Mesothelial cell of epicardium (in vitro differentiated cells): ENCODE results near the gene PNKD. TPM values are rescaled to one million over a fixed set of nuclear protein-coding genes. Genes with fewer than 3 reads are reported as not detected.

ENCODE experiments used
- DNase-seq, 2 experiments: peaks; one replicate each; pipeline ENCODE4 v3.0.0; 2021; ENCODE audit warnings: low spot score in 2 of 2; ENCODE audit not compliant: unreplicated experiment in 2 of 2
- H3K27ac Mint-ChIP-seq: 2 replicates; pipeline ENCODE4 v1.8.0; 2021; ENCODE audit warnings: mixed read lengths
- H3K27me3 Mint-ChIP-seq: 2 replicates; pipeline ENCODE4 v1.8.0; 2021; ENCODE audit warnings: low read depth, mixed read lengths
- H3K36me3 Mint-ChIP-seq: 2 replicates; pipeline ENCODE4 v1.8.0; 2021; ENCODE audit warnings: mixed read lengths
- H3K4me1 Mint-ChIP-seq: 2 replicates; pipeline ENCODE4 v1.8.0; 2021; ENCODE audit warnings: mixed read lengths
- H3K4me3 Mint-ChIP-seq: 2 replicates; pipeline ENCODE4 v1.8.0; 2021; ENCODE audit warnings: mild to moderate bottlenecking, moderate library complexity, mixed read lengths
- H3K9me3 Mint-ChIP-seq: 2 replicates; pipeline ENCODE4 v1.8.0; 2021; ENCODE audit warnings: mixed read lengths
- total RNA-seq: library from RNA; stranded (reverse); gene quantifications from 3 replicates; pipeline ENCODE4 v1.2.1, GENCODE V29; 2021
- TF ChIP-seq, protein P1 (sequence below): fragments of 200-600 bp; sonication (generic); IDR thresholded peaks from one replicate; pipeline ENCODE4 v1.5.0; 2021; ENCODE audit warnings: antibody characterized with exemption; ENCODE audit not compliant: unreplicated experiment

Gene PNKD
- total RNA-seq, 1 donor from 2014 or later = 63.2 TPM

DNA sequence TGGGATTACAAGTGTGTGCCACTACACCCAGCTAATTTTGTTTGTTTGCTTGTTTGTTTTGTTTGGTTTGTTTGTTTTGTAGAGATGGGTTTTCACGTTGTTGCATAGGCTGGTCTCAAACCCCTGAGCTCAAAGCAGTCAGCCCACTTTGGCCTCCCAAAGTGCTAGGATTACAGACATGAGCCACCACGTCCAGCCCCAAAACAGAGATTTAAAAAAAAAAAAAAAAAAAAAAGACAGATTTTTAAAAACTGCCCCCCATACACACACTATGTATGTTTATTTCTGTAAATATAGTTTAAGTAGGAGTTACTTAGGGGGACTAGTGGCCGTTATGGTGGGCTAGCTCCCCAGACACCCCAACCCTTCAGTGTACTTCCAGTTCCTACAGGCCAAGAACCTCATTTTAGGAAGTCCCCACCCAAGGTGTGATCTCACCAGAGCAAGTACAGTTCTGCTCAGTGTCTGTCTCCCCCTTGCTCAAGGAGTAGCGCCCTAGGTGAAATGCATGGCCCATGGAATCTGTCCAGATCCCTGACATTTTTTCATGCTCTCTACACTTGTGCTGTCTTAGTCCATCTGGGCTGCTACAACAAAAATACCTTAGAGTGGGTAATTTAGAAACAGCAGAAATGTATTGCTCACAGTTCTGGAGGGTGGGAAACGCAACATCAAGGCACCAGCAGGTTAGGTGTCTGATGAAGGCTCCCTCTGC lies 23.6 kb downstream of the PNKD start:
- no peak for DNase-seq
- TF ChIP-seq, protein P1, sequence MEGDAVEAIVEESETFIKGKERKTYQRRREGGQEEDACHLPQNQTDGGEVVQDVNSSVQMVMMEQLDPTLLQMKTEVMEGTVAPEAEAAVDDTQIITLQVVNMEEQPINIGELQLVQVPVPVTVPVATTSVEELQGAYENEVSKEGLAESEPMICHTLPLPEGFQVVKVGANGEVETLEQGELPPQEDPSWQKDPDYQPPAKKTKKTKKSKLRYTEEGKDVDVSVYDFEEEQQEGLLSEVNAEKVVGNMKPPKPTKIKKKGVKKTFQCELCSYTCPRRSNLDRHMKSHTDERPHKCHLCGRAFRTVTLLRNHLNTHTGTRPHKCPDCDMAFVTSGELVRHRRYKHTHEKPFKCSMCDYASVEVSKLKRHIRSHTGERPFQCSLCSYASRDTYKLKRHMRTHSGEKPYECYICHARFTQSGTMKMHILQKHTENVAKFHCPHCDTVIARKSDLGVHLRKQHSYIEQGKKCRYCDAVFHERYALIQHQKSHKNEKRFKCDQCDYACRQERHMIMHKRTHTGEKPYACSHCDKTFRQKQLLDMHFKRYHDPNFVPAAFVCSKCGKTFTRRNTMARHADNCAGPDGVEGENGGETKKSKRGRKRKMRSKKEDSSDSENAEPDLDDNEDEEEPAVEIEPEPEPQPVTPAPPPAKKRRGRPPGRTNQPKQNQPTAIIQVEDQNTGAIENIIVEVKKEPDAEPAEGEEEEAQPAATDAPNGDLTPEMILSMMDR = no peak
- Mint-ChIP-seq H3K27ac (peak overlapping the region; percentile 96), H3K9me3 (no peaks in the 10 kb centered on the region), H3K36me3 (no peaks in the 10 kb centered on the region), H3K4me1 (peaks cover 79% of the 10 kb centered on the region), H3K27me3 (no peaks in the 10 kb centered on the region), H3K4me3 (no peak overlapping the region)

GRCh38 chr2:218294430-218295022 lies 24.2 kb downstream of the PNKD start:
- no peaks in the 10 kb centered on the region for H3K27me3 Mint-ChIP-seq
- TF ChIP-seq, protein P1 = no peak
- H3K27ac Mint-ChIP-seq = peak overlapping the region; percentile 96
- H3K9me3 Mint-ChIP-seq = no peaks in the 10 kb centered on the region
- no peaks in the 10 kb centered on the region for H3K36me3 Mint-ChIP-seq
- H3K4me1 Mint-ChIP-seq = peaks cover 76% of the 10 kb centered on the region
- H3K4me3 Mint-ChIP-seq = no peak overlapping the region
- no peak for DNase-seq

DNA sequence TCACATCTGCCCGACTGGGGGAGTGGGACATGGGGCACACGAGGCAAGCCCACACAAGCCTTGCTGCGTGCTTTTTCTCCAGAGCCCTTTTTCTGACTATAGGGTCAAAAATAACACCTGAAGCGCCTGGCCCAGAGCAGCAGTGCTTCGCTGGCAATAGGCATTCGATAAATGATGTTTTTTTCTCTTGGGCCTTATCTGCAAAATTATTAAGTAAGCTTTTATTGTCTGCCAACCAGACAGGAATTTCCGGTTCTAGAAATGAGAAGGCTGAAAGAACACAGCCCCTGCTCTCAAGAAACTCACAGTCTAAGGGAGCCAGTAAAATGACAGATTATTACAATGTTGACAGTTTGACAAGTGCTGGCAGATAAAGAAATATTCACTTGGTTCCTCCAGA lies 24.7 kb downstream of the PNKD start:
- H3K27ac Mint-ChIP-seq = peak overlapping the region; percentile 96
- DNase-seq = no peak
- peaks cover 71% of the 10 kb centered on the region for H3K4me1 Mint-ChIP-seq
- H3K36me3 Mint-ChIP-seq = no peaks in the 10 kb centered on the region
- H3K4me3 Mint-ChIP-seq = no peak overlapping the region
- TF ChIP-seq, protein P1 = no peak
- H3K9me3 Mint-ChIP-seq = no peaks in the 10 kb centered on the region
- no peaks in the 10 kb centered on the region for H3K27me3 Mint-ChIP-seq

- Mint-ChIP-seq H3K27ac (peak overlapping the region; percentile 87), H3K9me3 (no peaks in the 10 kb centered on the region), H3K27me3 (no peaks in the 10 kb centered on the region), H3K4me1 (peaks cover 60% of the 10 kb centered on the region), H3K4me3 (no peak overlapping the region), H3K36me3 (no peaks in the 10 kb centered on the region)
- TF ChIP-seq, protein P1 = no peak
- no peak for DNase-seq
Measured at GRCh38 chr2:218296200-218296599, 25.9 kb downstream of the PNKD start.

DNA sequence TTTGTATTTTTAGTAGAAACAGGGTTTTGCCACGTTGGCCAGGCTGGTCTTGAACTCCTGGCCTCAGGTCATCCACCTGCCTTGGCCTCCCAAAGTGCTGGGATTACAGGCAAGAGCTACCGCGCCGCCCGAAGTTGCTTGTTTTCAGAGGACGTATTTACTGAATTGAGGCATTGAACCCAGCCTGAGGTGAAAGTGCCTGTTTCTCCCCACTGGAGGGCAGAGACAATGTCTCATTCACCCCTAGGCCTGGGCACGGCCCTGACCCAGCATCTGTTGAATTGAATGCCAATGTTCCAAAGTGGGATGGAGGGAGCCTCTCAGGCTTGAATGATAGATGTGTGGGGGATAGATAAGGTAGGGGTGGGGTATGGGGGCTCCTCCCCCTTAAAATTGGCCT lies 26.5 kb downstream of the PNKD start:
- H3K4me3 Mint-ChIP-seq = no peak overlapping the region
- TF ChIP-seq, protein P1 = peak; percentile 14
- no peaks in the 10 kb centered on the region for H3K27me3 Mint-ChIP-seq
- H3K36me3 Mint-ChIP-seq = no peaks in the 10 kb centered on the region
- no peak for DNase-seq
- peaks cover 55% of the 10 kb centered on the region for H3K4me1 Mint-ChIP-seq
- H3K27ac Mint-ChIP-seq = peak overlapping the region; percentile 39
- H3K9me3 Mint-ChIP-seq = no peaks in the 10 kb centered on the region
